NOMO-1 treated with DMSO at 0.1 percent for 48 hours (cell line): ENCODE results near the gene CYP19A1.
"Not testable (repeated sequence)": the region's sequence is repeated elsewhere in the genome, so short reads cannot be mapped to it uniquely, and the experiment has no call there.

ENCODE experiments used
- DNase-seq: peaks from one replicate; lab custom pipeline; 2025; ENCODE audit not compliant: unreplicated experiment; lab: John Stamatoyannopoulos, UW

CYP19A1 gene

DNA sequence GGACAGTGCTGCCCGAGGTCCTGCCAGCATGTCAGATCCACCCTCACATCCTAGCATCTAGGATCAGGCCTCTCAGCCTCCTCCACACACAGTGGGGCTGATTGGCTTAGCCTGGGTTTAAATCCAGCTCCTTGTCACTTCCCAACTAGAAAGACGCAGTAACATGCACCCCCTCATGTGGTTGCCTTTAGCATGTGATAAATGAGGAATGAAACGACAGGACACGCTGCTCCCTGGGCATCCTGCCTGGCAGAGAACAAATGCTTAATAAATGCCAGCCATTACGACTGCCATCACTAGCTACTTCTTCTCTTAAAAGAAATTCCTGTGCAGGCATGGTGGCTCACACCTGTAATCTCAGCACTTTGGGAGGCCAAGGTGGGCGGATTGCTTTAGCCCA, 149.6 kb downstream of the CYP19A1 start:
- DNase-seq: not testable (repeated sequence)

GRCh38 chr15:51186891-51187290, 151.5 kb downstream of the CYP19A1 start:
- no peak for DNase-seq

GRCh38 chr15:51186181-51186705, 152.2 kb downstream of the CYP19A1 start:
- DNase-seq: peak; percentile 20

- DNase-seq: peak; percentile 74
These were observed 152.9 kb downstream of the CYP19A1 start for GRCh38 chr15:51185213-51186159.

- DNase-seq: no peak
These were observed 153.8 kb downstream of the CYP19A1 start for GRCh38 chr15:51184627-51185026.

DNA sequence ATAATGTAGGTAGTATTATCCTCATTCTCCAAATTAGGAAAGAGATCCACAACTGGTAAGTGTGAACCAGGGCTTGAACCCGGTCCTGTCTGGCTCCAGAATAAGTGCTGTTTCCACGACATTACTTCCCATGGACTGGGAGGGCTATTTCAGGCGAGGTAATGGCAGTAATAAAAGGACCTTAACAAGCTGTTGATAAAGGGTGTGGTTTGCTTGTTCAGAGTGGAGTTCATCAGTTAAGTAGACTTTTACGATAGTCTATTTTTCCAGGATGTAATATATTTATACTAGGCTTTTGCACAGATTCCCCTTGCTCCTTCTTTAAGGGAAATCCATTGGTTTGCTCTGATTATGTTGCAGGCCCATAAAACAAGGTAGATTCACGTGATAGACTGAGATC, 155.3 kb downstream of the CYP19A1 start:
- DNase-seq: no peak

DNA sequence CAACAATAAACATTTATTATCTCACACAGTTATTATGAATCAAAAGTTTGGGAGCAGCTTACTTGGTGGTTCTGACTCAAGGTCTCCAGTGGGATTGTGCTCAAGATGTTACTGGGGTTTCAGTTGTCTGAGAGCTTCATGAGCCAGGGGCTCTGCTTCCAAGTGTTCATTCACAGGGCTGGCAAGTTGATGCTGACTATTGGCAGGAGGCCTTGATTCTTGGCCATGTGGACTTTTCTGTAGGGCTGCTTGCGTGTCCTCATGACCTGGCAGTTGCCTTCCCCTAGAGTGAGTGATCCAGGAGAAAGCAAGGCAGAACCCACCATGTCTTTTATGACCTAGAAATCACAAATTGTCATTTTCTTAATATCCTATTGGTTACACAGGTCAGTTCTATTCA, 156.5 kb downstream of the CYP19A1 start:
- DNase-seq: no peak

GRCh38 chr15:51181221-51181620, 157.2 kb downstream of the CYP19A1 start:
- no peak for DNase-seq

DNA sequence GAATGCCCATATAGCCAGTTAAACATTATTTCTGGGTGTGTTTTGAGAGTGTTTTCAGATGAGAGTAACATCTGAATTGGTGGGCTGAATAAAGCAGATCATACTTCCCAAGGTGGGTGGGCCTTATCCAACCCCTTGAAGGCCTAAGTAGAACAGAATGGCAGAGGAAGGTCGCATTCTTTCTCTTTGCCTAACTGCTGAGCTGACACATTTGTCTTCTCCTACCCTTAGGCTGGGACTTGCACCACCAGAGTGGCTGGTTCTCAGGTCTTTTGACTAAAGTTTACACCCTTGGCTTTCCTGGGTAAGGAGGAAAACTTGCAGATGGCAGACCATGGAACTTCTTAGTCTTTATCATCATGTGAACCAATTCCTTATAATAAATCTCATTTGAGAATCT, 157.9 kb downstream of the CYP19A1 start:
- no peak for DNase-seq

DNA sequence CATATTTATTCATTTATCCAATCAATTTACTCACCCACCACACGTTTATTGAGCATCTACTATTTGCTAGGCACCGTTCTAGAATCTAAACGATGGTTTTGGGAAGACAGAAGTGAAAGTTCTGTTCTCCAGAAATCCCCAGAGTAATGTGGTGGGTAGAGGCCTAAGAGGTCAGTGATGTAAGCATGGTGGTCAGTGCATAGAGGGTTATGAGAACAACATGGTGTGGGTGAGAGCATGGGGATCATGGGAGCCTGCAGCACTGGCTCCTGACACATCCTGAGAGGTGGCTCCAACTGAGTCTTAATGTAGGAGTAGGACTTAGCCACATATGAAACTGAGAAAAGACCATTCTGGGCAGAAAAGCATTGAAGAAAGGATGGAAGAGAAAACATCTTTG, 158.4 kb downstream of the CYP19A1 start:
- peak; percentile 5 for DNase-seq

DNA sequence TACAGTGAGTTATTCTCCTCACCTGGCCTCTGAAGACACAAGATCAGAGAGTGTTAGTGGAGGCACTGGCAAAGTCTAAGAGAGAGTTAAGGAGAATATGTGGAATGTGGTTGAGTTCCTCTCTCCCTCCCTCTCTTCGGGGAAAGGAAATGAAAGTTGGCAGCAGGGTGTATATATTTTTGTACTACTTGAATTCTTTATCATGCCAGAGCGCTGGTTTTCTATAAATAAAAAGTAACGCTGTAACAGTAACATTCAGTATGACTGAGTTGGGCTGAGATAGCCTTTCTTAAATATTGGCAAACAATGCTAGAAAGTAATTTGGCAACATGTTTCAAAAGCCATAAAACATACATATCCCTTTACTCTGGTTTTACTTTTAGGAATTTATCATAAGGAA, 166.2 kb downstream of the CYP19A1 start:
- DNase-seq: no peak

DNA sequence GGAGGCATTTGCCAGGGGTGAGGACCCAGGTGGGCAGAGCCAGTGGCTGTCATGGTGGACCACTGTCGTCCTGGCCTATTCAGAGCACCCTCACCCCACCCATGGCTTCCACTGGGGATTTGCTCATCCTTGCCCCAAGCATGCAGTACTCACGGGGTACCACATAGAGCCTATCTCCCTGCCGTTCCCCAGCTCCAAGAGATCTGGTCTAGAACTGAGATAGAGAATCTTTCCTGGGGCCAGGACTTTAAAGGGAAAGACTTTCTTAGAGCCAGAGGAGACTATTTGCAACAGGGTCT, 166.8 kb downstream of the CYP19A1 start:
- DNase-seq: no peak

GRCh38 chr15:51170882-51171633, 167.3 kb downstream of the CYP19A1 start:
- no peak for DNase-seq

- no peak for DNase-seq
These were observed 169.7 kb downstream of the CYP19A1 start for GRCh38 chr15:51168700-51169099.

DNA sequence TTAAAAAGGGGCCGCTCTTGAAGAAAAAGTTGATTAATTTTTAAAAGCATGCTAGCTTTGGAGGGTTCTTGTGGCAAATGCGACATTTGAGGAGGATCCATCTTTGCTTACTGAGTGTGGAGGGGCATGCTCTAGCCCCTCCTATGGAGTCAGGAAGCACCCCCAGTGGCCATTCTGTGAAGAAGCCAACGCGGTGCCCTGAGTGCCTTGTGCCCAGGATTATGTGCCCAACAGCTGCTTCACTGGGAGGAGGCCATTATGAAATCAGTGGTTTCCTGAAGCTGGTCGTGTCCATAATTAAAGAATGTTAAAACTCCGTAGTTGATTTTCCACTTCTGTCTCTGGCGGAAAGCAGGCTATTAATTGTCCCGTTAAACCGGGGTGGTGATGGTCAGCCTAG, 174.6 kb downstream of the CYP19A1 start:
- DNase-seq: peak; percentile 16

GRCh38 chr15:51162865-51163762, 175.3 kb downstream of the CYP19A1 start:
- DNase-seq: peak; percentile 76

DNA sequence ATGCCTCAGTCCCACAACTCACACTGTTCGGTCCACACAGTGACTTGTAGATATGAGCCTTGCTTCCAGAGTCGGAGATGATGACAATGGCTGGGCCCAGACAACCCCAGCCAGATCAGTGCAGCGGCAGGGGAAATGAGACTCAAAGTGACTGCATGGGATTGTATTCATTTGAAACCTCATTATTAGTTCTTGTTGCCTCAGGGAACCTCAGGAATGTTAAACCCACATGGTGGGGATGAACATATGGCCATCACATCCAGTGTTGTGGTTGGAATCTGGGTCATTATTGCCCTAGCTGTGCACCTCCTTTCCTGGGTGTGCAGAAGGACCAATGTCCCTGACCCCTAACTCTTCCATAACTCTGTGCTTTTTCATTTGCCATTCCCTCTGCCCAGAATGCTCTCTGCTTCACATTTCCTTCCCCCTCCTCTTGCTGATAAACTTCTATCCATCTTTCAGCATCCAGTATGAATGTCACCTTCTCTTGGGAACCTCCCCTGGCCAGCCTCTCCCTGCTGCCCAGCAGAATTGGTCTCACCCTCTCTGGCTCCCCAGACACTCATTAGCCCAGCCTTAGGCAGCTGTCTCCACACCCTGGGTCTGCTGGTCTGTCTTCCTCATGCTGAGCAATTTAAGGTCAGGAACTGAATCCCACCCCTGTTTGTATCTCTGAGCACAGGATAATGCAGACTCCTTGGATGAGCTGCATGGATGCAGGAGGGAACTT, 176.7 kb downstream of the CYP19A1 start:
- no peak for DNase-seq

DNA sequence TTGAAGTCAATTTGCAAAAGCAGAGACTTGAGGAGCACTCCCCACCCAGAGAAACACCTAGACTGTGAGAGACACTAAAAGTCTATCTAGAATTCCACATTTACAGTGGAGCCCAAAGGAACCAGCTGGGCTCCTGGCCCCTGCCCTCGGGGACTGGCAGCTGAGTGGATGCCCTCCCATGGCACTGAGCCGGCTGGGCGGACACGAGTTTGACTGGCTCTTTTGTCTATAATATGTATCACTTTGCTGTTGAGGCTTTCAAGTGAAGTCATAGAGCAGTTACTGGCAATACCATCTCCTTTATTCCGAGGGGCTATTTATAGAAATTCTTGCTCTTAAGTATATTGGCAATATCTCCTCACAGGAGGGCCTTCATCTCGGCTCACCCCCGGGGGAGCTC, 177.9 kb downstream of the CYP19A1 start:
- DNase-seq: no peak
